Kasumi-1 (cell line): ENCODE results near the gene DYNC2LI1.

Experiments used
- DNase-seq, 2 experiments: peaks; one replicate each; lab custom pipeline; 2025; lab: John Stamatoyannopoulos, UW

Gene DYNC2LI1

DNA sequence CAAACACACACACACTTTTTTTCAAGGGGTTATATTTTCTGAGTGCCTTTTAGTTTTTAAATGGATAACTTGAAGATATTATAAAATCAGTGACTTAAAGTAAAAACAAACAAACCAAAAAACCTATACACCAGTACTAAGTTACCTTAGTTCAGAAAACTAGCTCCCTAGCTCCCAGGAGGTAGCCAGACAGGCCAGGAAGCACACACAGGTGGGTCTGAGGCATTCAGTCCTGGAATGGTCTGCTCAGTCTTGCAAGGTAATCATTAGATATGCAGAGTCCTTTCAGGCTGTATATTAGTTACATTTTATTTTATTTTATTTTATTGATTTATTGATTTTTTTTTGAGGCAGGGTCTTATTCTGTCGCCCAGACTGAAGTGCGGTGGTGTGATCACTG, 10.7 kb upstream of the DYNC2LI1 start:
- no peak for DNase-seq

DNA sequence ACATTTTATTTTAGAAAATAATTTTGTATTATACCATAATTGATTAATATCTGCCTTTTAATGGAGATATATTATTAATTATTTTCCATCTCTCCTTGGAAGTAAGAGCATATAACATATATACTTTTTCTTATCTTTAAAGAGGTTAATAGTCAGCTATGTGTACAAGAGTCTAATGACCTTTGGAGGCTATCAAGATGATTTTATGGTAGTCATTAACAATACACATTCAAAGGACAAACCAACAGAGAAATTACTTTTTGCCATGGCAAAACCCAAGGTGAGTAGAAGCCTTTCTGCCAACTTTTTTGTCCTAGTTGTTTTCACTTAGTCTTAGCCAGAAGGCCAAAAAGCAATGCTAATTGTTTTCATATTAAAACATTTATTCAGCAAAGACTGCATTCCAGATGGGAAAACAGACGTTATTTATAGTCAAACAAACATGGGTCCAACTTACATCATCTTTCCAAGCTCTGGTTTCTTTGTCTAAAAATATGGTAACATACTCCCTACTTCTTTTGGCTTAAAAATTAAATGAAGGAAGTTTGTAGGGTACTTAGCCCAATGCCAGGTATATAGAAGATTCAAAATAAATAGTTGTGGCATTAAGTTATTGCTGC, 9.6 kb upstream of the DYNC2LI1 start:
- DNase-seq: no peak

DNA sequence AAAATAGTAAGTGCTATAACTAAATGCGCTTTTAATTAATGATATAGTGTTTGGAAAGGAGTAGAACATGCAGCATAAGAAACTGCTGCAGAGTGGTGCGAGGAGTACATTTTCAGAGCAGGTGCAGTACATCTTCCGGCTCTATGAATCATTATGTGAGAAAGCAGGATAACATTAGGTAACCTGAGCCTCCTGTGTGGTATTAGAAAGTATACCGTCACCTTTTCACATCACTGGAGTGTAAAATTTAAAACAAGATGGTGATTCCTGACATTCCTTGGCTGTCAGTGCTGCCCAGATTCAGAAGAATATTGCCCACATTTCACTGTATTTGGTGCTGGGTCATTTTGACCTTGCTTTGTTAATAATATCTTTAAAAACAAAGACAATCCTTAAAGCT, 7.8 kb upstream of the DYNC2LI1 start:
- no peak for DNase-seq

DNA sequence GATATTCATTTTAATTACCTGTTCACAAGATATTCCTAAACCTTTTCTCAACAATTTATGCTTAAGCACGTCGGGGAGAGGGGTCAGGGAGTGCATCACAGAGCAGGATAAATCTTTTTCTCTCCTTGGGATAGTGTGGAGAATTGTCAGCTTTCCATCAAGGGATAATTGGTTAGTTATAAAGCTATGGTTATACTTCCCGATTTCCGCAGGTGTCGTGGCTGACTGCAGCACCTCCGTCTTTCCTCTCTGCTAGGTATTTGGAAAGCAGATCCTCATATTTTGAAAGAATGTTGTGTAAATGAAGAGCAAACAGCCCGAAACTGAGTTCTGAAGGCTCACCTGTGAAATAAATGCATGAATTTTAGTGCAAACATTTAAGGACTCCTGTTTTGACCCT, 778 bp downstream of the DYNC2LI1 start:
- no peak for DNase-seq

DNA sequence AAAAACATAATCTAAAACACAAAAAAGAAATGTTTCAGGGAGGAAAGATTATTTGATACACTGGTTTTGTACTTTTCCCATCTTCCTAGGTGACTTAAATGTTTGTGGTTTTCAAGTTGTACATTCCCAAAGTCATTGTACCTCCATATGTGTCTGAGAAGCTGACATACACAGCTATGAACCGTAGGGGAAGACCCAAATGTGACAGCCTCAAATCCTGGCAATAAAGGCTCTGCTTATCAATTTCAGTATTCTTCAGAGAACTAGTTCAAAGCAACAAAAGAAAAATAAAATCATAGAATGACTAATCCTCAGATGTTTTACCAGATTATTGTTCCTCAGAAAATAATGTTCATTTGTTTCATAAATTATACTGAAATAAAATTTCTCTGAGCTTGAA, 2.5 kb downstream of the DYNC2LI1 start:
- DNase-seq: no peak

DNA sequence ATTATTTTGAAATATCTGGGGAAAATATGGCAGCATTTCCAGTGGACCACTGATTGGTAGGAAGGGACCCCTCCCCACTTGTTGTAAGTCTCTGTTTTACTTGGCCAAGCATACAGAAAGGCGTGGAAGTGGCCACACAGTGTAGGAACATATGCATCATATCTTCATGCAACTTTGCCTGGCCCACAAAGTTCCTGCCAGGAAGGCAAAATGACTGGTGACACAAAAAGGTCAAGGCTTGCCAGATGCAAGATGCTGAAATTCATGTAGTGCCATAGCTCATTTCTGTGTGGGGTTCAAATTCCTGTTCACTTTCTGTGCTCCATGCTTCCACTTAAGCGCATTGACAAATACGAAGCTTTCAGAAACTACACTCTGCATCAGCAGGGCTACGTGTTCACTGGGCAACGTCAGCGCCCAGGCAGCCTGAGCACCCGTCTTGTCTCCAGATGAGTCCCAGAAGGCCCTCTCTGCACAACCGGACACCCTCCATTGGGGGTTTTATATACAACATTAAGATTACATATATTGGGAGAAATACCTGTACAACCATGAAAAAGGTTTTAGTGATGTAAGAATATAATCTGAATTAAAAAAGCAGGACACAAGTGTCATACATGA, 3.6 kb downstream of the DYNC2LI1 start:
- DNase-seq: no peak

DNA sequence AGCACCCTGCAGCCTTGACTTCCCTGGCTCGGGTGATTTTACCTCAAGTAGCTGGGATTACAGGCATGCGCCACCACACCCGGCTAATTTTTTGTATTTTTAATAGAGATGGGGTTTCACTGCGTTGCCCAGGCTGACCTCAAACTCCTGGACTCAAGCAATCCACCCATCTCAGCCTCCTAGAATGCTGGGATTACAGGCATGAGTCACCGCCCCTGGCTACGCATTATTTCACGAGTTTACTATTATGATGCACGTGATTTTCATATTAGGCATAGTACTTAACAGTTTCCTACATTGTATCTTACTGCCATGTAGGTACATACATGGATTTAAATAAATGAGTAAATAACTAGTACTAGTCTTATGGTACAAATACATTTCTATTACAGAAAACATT, 4.4 kb downstream of the DYNC2LI1 start:
- no peak for DNase-seq

DNA sequence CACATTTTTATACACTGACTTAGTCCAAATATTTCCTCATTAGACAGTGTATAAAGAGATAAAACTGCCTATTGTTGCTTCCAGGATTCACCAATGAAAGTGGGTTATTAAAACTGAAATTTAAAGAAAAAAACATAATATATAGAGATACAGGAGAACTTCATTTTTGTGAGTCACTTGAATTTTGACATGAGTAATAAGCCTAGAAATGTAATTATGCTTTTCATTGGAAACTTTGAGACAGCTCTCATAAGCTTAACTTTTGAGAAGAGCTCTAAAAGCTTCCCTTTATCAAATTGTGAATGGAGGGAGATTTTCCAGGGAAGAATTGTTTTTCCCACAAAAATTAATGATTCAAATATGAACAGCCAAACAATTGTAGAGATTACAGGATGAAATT, 14.1 kb downstream of the DYNC2LI1 start:
- DNase-seq: no peak

DNA sequence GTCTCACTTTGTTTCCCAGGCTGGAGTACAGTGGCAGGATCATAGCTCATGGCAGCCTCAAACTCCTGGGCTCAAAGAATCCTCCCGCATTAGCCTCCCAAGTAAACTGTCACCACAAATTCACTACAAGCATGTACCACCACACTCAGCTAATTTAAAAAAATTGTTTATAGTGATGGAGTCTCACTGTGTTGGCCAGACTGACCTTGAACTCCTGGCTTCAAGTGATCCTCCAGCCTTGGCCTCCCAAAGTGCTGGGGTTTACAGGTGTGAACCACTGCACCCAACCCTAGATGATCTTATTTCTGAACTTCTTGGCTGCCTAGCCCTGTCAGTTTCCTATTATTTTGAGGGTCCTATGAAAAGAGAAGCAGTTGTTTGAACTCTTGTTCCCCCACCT, 14.8 kb downstream of the DYNC2LI1 start:
- no peak for DNase-seq

DNA sequence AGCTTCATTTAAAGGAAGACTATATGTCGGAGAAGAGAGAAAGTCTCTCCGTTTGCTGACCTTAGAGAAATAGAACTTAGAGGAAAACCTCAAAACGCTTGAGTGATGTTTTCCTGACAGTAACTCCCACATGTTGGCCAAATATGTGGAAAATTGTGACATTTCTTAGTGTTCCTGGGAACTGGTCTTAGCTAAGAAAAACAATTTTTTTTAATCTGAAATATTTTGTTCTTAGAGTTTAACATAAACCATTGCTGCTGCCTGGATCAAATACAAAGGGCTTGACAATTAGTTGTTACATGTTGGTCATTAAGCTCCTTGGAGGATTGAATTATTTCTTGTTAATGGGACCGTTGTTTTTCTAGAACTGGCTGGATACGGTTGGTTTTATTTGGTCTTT, 16.3 kb downstream of the DYNC2LI1 start:
- DNase-seq: no peak

DNA sequence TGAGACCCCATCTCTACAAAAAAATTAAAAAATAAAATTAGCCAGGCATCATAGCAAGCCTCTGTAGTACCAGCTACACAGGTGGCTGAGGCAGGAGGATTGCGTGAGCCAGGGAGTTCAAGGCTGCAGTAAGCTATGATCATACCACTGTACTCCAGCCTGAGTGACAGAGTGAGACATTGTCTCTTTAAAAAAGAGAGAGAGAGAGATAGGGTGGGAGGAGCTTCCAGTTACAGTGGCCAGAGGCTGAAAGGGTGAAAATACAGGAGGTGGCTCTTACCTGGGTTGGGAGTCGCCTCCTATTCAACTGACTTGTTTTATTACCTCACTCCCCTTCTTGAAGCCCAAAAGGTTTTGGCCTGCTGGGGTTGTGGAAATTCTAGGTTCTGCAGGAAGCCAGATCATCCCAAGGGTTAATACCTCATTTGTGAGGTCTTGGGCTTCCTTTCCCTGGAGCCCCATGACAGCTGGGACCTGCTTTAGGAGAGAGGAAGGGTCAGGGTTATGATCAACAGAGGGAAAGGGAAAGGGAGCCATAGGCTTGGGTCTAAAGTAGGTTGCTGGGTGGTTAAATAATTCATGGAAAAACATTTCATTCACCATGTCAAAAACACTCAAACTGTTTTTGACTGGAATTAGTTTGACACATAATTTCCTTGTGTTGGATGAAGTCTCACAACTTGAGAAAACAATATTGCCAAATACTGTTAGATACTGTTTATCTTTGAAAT, 17.4 kb downstream of the DYNC2LI1 start:
- DNase-seq: no peak

DNA sequence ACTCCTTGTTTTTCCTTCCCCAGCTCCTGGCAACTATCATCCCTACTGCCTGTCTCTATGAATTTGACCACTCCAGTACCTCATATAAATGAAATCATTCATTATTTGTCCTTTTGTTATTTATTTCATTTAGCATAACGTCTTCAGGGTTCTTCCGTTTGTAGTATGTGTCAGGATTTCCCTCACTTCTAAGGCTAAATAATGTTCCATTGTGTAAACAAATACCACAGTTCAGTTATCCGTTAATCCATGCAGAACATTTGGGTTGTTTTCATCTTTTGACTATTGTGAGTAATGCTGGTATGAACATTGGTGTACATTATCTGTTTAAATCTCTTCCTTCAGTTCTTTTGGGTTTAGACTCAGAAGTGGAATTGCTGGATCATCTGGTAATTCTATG, 18.8 kb downstream of the DYNC2LI1 start:
- no peak for DNase-seq

DNA sequence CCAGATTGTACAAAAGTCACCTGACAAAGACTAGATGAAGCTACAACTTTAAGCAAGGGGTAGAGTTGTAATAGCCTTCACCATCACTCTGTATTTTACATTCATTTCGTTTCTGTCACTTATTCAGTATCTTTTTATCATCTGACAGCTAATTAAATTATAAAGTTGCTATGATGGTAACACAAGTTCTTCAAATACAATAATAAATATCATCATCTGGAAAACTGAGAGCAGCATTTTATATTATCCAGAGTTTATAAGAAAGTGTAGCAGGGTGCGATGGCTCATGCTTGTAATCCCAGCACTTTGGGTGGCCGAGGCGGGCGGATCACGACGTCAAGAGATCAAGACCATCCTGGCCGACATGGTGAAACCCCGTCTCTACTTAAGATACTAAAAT, 21.1 kb downstream of the DYNC2LI1 start:
- no peak for DNase-seq

DNA sequence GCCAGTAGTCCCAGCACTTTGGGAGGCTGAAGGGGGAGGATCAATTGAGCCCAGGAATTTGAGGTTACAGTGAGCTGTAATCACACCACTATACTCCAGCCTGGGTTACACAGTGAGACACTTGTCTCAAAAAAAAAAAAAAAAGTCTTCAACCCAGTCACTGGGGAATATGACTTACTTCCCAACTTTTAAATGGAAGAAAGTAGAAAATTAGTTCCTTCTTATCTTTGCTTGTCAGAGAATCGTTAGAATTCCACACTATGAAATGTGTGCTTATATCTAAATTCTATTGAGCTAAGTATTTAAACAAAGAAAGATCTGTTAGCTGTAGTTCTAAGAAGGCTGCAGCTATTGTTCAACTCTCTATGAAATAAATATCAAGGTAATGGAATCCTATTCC, 22.4 kb downstream of the DYNC2LI1 start:
- no peak for DNase-seq

DNA sequence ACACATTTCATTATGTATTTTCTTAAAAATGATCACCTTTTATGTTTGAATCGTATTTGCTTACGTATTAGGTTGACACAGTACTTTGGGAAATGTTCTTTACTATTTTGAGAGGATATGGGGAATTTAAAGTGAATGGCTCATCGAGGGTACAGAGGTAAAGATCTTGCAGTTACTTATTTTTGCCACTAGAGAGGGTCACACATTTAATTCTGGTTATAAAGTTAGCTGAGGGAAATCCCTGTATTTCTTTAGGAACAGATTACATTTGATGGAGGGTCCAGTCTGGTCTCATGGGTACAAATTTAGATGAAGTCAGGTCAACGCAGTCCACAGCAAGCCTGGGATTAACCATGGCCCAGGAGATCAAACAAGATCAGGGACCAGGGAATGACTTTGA, 24.5 kb downstream of the DYNC2LI1 start:
- DNase-seq: peak; percentile 15 to 61

DNA sequence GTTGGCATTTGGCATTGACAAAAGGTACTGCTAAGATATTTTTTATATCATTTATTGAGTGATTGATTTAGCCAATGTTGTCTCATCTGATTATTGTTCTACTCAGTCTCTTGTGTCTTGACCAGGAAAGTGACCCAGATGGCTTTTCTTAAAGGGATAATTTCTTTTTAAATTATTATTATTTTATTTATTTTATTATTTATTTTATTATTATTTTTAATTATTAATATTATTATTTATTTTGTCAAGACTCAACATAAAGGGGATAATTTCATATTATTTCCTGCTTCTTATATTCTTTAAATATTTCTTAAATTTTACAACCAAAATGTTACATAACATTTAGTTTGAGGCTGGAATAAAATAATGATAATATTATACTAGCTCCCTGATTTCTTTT, 27.1 kb downstream of the DYNC2LI1 start:
- DNase-seq: no peak

DNA sequence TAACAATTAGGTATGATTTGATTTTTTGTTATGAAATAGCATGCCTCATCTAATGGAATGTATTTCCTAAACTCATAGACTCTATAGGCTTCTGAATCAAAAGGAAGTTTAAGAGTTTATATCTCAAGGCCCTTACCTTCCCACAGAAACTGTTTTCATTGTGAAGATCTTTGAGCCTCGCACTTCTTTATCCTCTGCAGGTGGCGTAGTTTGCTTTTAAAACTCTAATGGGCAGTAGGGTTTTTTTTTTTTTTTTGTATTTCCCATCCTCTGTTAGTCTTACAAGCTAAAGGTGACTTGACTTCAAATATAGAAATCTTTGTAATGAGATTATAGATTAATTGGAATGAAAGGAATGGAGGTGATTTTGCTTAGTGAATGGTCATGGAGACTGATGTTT, 28.3 kb downstream of the DYNC2LI1 start:
- DNase-seq: no peak

DNA sequence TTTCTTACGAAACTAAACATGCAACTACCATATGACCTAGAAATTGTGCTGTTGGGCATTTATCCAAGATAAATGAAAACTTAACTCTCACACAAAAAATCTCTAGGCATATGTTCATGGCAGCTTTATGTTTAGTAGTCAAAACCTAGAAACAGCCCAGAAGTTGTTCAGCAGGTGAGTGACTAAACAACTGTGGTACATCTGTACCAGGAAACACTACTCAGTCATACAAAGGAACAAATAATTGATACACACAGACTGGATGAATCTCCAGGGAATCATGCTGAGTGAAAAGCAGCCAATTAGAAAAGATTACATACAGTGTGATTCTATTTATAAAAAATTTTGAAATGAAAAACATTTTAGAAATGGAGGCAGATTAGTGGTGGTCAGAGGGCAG, 29.3 kb downstream of the DYNC2LI1 start:
- no peak for DNase-seq

DNA sequence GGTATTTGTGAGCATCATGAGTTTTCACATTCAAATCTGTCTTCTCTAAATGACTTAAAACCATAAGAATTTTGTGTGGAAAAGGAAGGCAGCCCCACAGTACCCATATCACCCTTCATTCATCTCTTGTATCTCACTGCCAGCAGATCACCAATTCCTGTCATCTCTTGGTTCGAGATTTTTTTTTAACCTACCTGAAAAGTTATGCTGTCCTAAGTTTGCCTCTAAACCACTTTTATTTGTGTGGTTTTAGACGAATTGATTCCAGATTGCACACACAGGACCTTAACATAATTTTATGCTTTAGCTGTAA, 32.8 kb downstream of the DYNC2LI1 start:
- no peak for DNase-seq

DNA sequence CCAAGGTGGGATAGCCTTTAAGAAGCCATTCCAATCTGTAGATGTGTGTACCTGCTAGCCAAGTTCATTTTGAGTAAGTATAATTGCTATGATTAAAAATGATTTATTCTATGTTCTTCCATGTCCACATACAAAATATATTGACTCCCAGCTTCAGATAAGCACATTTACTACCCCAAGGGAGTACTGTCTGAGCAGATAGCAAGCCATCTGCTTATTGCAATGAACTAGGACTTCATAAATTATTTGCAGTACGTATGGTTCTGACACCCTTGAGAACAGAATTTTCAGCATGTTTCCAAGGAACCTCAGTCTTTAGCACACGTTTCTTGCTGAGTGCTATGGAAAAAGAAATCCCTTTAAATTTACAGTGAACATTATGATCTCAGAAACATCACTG, 36.6 kb downstream of the DYNC2LI1 start:
- no peak for DNase-seq

DNA sequence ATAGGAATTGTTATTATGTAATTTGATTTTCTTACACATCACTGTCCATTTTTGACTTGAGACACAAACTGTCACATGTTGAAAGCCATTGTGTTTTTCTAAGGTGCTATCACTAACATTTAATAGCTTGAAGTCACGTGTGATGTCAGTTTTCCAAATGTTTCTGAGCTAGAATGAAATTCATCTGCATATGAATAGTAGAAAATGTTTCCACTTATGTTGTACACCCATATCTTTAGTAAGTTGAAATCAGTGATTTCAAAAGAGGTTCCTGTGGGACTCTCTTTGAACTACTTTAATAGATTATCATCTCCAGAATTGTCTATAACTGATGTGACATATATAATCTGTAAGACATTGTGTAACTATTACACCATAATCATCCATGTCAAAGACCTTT, 37.0 kb downstream of the DYNC2LI1 start:
- DNase-seq: no peak

DNA sequence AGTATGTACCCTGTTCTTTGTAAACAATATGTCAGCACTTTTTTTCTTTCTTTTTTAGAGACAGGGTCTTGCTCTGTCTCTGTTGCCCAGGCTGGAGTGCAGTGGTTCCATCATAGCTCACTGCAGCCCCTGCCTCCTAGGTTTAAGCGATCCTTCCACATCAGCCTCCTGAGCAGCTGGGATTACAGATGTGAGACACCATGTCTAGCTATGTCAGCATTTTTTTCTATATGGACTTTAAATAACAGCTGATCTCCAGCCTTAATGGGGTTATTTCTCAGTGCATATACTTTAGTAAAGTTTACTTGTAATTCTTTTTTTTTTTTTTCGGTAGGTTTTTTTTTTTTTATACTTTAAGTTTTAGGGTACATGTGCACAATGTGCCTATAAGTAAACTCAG, 38.2 kb downstream of the DYNC2LI1 start:
- DNase-seq: no peak

DNA sequence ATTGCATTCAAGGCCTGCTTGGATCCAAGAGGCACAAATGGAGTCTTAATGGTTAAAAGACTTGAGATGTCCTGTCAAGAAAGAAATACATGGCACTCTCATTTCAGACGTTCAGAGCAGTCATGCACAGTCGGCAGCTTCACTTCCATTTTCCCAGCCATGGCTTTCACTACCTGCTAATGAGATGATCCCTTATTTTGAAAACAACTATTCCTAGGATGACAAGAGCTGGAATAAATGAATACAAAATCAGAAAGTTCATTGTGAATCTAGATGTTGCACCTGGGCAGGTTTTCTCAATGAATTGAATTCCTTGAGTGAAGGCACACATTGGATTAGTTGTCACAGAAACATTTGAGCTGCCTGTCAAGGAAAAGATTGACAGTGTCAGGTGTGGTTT, 39.1 kb downstream of the DYNC2LI1 start:
- no peak for DNase-seq

DNA sequence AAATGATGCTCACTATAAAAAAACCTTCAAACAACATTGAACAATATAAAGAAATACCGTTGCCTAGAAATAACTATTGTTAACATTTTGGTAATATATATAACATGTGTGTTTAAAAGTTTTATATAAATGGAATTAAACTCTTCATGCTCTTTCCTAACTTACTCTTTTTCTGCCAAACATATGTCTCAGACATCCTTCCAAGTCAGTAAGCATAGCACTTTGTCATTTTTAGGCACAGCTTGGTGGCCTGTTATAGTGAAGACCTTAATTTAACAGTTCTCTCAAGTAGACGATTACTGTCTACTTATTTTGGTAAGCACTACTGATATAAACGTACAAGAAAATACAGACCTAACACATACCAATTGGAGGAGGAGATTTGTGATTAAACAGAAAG, 40.9 kb downstream of the DYNC2LI1 start:
- DNase-seq: no peak
